OCI-LY3 (cell line): ENCODE data around the gene DYNC1H1.

Experiments
- CTCF ChIP-seq: fragments of 200-600, 300-600 bp; sonication (generic); IDR thresholded peaks from 2 replicates; pipeline ENCODE4 v1.5.1; 2014; ENCODE audit warnings: antibody characterized with exemption, low read length, low read depth
- EZH2phosphoT487 ChIP-seq: fragments of 200-600 bp; shearing (Covaris generic); IDR thresholded peaks from 2 replicates; pipeline ENCODE4 v1.6.1; 2018; ENCODE audit warnings: antibody characterized with exemption, mixed run types, low read depth

GRCh38 chr14:101925152-101925551, 39.2 kb upstream of the DYNC1H1 start:
- TF ChIP-seq CTCF (no peak), EZH2phosphoT487 (no peak)
